A549 (cell line): ENCODE data around the gene TNNI3K.

Experiments
- CTCF ChIP-seq: fragments of >200 bp; sonication (Bioruptor Twin); formaldehyde crosslinking; IDR thresholded peaks from 3 replicates; pipeline ENCODE4 v1.5.1; 2016
- POLR2A ChIP-seq: IDR thresholded peaks from 2 replicates; pipeline ENCODE4 v1.6.1; 2012; ENCODE audit warnings: mild to moderate bottlenecking, low read length
- REST ChIP-seq: fragments of 200-600 bp; sonication (generic); IDR thresholded peaks from 2 replicates; pipeline ENCODE4 v1.6.1; 2016; ENCODE audit warnings: antibody characterized with exemption, mild to moderate bottlenecking, moderate library complexity
- ZFP36 ChIP-seq: fragments of 450-650 bp; IDR thresholded peaks from 2 replicates; pipeline ENCODE4 v1.6.1; 2014; ENCODE audit warnings: borderline replicate concordance; ENCODE audit not compliant: partially characterized antibody

- no peak for TF ChIP-seq CTCF
- no peak for TF ChIP-seq REST
- TF ChIP-seq ZFP36: no peak
- TF ChIP-seq POLR2A: no peak
Observed at GRCh38 chr1:74592580-74593355, 357.6 kb downstream of the TNNI3K start.
